Activated naive CD4-positive, alpha-beta T cell treated with anti-CD3 and anti-CD28 coated beads, Interleukin-2, amount 50 U/mL, for 16 hours (primary cell): Measurements from ENCODE around the gene TMEFF1.
A peak's percentile ranks its signal among the peaks of the same experiment; 100 is the strongest.
"Not testable (repeated sequence)": the region's sequence is repeated elsewhere in the genome, so short reads cannot be mapped to it uniquely, and the experiment has no call there.

Source experiments
- DNase-seq: peaks from one replicate; pipeline ENCODE4 v3.0.0-alpha.2; 2020

Gene TMEFF1

DNA sequence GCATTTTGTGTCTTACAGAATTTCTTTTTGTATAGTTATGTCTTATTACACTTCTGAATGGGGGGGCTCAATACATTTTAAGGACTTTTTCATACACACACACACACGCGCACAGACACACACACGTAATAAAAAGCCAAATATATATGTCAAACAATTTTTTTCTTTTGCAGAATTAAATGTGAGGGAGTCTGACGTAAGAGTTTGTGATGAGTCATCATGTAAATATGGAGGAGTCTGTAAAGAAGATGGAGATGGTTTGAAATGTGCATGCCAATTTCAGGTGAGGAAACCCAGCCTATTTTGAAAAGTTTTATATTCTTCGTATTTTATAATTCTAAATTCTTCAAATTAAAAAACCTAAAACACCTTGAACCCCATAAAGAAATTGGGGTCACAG lies 25.6 kb downstream of the TMEFF1 start:
- DNase-seq, result no peak

DNA sequence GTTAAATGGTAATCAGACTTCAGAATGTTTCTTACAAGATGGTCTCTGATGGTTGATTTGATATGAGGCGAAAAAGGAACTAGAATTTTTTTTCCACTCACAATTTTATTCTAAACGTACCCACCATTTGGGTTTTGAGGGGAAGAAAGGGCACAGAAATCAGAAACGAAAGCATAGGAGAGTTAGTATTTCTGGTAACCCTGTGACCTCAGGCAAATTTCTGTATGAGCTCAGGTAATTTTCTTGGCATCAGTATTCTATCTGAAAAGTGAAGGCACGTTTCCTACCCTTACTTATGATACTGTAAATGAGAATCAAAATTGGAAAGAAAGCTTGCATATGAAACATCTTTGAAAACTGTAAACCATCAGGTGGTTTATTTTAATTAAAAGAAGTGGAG lies 26.5 kb downstream of the TMEFF1 start:
- DNase-seq, result no peak

DNA sequence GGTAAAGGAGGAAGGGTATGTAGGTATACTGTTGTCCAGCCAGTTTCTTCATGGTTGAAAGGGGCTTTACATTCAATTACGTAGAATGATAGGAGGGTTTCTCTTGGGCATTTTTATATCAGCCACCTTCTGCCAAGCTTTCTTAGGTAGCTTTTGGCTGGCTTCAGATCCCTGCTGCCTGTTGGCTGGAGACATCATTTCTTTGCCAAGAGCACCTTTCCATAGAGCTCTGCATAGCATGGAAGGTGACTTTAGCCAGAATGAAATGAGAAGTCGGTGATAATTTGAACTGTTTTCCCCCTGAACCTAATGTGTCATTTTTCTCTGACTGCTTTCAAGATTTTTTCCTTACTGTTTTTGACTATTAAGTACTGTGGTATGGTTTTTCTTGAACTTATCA lies 26.9 kb downstream of the TMEFF1 start:
- DNase-seq, result no peak

DNA sequence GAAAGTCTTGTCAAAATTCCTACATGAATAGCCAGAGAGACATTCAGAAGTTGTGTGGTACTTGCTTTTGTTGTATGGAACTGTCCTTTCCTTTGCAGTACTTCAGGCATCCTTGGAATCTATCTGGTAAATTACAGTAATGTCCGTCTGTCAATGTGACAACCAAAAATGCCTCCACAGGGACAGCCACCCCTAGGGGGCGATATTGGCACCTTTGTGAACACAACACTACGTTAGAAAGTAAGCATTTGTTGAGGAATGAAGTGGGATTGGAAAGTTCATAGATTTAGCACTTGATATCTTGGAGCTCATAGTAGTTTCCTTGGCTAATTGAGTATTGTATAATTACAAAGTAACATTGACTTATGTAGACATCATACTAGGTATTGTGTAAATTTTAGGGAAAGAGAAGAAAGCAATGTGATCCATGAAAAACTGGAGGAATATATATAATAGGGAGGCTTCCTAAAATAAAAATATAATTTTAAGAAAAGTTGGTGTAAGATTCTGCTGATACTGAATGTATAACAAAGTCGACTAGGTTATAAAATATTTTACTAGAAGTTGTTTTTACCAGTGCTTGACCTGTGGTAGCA lies 32.7 kb downstream of the TMEFF1 start:
- DNase-seq, result peak; percentile 63

DNA sequence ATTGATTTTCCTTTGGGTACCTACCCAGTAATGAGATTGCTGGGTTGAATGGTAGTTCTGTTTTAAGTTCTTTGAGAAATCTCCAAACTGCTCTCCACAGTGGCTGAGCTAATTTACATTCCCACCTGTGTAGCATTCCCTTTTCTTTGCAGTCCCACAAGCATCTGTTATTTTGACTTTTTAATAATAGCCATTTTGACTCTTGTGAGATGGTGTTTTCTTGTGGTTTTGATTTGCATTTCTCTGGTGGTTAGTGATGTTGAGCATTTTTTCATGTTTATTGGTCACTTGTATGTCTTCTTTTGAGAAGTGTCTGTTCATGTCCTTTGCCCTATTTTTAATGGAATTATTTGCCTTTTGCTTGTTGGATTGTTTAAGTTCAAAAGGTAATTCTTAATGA lies 34.4 kb downstream of the TMEFF1 start:
- DNase-seq, result not testable (repeated sequence)

DNA sequence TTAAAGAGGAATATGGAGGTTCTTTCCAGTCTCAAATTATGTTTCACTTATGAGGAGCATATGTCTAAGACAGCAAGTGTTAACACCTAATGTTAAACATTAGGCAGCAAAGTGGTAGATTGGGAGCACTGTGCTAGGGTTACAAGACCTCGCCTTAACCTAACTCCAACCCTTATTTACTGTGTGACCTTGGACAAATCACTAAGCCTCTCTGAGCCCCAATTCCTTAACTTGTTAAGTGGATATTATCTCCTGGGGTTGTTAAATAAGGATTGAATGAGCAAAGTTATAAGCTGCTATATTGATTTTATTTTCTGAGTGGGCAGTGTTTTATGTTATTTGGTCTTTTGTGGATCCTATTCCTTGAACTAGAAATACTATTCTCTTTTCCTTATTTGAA lies 38.3 kb downstream of the TMEFF1 start:
- no peak for DNase-seq

DNA sequence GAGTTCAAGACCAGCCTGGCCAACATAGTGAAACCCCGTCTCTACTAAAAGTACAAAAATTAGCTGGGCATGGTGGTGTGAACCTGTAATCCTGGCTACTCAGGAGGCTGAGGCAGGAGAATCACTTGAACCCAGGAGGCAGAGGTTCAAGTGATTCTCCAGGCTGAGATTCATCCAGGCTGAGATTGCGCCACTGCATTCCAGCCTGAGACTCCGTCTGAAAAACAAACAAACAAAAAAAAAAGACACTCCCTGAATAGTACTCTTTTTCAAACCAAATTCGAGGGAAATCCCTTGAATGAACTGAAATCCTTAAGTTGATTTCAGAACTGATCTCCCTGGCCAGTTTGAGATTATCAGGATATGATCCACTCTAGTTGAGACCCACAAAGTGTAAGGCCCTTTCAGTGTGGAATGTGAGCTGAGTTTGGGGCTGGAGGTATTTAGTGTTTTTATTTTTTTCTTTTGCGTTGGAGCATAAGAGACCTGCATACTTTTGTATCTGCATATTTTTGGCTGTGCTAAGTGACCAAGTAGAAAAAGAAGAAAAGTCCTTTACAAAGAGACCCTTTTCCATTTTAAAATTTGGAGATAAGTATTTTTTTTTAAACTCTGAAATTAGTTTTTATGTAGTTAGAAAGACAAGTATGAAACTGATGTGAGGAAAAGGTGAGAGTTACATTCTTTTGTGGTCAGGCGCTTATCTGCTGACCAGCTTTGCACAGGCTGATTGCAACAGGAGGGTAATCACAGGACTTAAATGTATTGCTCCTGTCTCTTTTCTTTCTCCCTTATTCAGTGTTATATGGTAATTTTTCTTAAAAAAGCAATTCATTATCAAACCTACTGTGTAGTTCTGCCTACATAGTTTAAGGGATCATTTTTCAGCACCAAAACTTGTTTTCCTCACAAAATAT lies 42.9 kb downstream of the TMEFF1 start:
- no peak for DNase-seq

DNA sequence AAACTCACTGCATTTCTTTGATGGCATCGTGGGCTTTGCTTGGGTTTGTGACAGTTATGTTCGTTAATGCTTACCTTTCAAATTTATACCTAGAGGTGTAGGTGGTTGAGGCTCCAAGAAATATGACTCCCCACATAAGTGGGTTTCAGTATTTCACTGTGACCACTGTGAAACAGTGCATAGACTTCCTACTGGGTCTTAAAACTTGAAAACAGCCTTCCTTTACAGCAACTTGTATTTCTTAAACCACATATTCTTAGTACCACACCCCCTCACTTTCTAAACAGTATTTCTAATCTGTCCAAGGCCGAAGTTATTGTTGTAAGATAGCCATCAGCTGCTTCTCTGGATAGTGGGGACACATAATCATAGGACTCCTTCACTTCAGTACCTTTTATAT lies 48.3 kb downstream of the TMEFF1 start:
- no peak for DNase-seq

DNA sequence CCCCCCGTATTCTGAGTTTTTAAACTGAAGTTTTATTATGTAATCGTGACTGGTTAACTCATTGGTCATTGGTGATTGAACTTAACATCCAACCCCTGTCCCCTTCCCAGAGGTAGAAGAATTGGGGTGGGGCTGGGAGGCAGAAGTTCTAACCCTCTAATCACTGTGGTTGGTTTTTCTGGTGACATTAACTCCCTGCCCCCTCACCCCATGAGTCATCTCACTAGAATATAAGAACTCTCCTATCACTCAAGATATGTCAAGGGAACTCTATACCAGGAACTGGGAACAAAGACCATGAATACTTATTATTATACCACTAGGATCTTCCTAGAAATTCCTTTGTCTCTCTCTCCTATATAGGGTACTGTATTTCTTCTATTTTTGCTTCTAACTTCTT lies 52.6 kb downstream of the TMEFF1 start:
- DNase-seq, result no peak

DNA sequence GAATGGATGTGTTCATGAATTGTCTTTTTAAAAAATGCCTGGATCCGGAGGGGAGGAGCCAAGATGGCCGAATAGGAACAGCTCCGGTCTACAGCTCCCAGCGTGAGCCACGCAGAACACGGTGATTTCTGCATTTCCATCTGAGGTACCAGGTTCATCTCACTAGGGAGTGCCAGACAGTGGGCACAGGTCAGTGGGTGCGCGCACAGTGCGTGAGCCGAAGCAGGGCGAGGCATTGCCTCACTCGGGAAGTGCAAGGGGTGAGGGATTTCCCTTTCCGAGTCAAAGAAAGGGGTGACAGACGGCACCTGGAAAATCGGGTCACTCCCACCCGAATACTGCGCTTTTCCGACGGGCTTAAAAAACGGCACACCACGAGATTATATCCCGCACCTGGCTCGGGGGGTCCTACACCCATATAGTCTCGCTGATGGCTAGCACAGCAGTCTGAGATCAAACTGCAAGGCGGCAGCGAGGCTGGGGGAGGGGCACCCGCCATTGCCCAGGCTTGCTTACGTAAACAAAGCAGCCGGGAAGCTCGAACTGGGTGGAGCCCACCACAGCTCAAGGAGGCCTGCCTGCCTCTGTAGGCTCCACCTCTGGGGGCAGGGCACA lies 54.3 kb downstream of the TMEFF1 start:
- not testable (repeated sequence) for DNase-seq

DNA sequence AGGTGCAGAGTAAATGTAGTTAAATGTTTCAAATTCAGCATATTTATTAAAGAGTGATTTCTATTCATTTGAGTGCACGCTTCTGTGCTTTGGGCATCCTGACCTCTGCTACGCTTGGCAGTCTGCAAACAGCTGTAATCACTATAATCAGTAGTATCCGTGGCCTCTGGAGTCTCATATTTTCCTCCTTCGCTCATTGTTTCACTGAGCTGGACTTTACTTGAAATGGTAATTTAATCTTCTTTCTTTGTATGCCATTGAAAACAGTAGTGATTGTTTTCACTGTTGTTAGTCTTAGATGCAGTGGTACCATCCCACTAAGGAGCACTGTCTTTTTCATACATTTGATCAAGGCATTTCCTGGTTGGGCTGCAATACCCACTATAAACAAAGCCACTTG lies 61.5 kb downstream of the TMEFF1 start:
- DNase-seq, result no peak

DNA sequence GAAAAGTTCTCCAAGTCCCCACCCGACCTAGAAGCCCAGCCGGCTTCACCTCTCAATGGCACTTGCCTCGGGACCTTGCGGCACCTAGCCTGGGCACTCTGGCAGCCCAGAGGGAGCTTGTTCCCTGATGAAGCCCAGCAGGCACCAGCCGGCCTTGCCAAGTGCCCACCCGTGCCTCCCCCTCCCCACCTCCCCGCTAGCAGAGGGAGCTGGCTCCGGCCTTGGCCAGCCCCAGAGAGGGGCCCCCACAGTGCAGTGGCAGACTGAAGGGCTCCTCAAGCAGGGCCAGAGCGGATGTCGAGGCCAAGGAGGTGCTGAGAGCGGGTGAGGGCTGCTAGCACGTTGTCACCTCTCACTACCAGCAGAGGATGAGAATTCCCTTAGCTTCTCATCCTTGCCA lies 67.4 kb downstream of the TMEFF1 start:
- DNase-seq, result no peak

DNA sequence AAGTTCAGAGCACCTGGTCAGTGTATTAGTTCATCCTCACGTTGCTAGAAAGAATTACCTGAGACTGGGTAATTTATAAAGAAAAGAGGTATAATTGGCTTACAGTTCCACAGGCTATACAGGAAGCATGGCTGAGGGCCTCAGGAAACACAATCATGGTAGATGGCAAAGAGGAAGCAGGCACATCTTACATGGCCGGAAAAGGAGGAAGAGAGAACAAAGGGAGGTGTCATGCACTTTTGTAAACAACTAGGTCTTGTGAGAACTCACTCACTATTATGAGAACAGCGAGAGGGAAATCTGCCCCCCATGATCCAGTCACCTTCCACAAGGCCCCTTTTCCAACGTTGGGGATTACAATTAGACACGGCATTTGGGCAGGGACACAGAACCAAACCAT lies 76.1 kb downstream of the TMEFF1 start:
- DNase-seq, result no peak

DNA sequence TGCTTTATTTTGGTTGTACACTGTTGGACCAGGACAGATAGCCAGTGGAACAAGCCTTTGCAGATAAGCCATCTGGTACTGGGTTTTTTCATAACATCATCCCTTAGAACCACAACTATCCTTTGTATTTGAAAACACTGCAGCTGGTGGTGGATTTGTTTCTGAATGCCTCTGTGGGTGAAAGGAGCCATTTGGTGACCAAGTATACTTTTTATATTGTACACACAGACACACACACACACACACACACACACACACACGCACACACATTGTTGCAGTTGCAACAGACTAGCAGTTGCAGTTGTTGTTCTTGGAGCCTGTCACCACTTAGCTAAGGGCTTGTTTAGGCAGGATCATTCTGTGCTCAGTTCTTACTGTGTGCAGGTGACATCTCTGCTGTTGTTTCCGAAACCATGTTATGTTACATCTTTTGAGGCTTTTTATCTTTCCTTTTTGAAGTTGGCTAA lies 82.0 kb downstream of the TMEFF1 start:
- no peak for DNase-seq

DNA sequence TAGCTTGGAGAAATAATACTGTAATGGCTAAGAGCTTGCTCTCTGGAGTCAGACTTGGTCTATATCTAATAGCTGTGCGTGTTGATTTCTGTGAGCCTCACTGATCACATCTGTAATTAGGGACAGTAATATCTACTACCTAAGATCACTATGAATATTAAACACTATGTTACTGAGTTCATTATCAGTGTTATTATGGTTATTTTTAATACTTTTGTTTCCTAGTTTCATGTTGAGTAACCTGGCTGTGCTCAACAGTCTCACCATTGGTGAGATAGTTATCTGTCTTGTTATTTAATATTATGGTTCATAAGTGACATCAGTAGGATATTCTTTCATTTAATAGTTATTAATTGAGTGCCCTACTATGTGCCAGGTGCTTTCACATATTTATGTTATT lies 82.5 kb downstream of the TMEFF1 start:
- no peak for DNase-seq

DNA sequence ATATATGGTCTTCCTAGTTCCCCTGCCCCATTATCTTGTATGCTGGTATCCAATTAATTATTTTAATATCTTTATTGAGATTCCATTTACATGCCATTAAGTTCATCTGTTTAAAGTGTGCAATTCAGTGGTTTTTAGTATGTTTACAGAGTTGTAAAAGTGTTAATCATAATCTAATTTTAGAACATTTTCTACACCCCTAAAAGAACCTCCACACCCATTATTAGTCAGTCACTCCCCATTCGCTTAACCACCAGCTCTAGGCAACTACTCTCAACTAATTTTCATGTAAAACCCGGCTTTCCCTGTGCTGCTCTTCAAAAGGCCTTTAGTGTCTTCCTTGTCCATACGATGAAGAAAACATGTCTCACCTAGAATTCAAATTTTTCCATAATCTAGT lies 84.1 kb downstream of the TMEFF1 start:
- no peak for DNase-seq

DNA sequence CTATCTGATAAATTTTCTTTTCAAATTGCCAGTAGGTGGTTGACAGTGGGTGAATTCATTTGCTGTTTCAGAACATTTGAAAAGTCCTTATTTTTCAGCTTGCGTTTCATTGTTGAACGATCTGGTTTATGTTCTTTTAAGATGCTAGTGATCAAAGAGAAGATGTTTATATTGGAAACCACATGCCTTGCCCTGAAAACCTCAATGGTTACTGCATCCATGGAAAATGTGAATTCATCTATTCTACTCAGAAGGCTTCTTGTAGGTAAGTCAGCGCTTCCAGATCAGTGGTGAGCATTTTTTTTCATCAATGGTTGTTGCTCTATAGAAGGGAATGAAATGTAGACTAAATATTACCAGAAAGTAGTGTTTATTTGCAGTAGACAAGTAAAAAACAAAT lies 88.3 kb downstream of the TMEFF1 start:
- no peak for DNase-seq

DNA sequence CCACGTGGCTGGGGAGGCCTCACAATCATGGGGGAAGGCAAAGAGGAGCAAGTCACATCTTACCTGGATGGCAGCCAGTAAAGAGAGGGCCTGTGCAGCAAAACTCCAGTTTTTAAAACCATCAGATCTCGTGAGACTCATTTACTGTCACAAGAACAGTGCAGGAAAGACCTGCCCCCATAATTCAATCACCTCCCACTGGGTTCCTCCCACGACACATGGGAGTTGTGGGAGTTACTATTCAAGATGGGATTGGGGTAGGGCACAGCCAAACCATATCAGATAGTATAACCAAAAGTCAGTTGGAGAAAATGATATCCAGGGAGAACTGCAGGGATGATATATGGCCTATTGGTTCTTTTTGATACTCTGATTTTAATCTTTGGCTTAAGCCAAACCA lies 94.9 kb downstream of the TMEFF1 start:
- no peak for DNase-seq

DNA sequence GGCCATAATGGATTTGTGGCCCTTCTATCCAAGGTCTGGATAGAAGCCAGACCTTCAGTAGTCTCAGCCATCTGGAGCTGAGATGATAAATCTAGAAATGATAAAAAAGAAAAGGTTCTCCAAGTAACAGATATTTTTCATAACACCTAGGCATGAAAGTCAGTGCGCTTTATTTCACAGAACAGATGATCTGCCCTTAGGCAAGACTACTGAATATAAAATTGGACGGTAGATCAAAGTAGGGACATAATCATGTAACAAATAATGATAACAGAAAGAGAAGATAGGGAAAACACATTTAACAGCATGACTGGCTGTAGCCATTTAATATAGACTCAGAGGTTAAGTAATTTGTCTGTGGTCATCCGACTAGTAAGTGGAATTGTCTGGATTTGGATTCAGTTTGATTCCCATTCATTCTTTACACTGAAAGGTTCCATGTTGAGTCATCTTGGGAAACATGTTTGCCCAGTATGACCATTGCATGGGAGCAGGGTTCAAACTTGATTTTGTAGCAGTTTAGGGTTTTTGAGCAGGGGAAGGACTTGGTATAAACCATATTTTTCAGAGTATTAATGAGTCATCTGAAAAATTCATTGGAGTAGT lies 100.8 kb downstream of the TMEFF1 start:
- no peak for DNase-seq

DNA sequence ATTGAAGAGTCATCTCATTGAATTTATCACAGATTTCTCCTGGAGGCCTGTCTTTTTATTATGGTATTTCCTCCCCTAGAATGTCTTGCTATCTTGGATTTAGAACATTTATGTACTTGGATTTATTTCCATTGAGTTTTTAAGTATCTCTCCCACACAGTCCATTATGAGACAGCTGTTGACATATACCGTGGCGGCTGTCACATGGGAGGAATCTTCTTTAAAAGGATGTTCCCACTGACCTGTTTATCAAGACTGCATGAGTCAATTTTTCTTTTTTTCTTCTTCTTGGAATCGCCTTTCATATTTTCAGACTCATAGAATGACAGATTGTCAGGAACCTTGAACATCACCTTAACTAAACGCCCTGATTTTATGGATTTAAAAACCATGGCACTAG lies 102.1 kb downstream of the TMEFF1 start:
- DNase-seq, result no peak

DNA sequence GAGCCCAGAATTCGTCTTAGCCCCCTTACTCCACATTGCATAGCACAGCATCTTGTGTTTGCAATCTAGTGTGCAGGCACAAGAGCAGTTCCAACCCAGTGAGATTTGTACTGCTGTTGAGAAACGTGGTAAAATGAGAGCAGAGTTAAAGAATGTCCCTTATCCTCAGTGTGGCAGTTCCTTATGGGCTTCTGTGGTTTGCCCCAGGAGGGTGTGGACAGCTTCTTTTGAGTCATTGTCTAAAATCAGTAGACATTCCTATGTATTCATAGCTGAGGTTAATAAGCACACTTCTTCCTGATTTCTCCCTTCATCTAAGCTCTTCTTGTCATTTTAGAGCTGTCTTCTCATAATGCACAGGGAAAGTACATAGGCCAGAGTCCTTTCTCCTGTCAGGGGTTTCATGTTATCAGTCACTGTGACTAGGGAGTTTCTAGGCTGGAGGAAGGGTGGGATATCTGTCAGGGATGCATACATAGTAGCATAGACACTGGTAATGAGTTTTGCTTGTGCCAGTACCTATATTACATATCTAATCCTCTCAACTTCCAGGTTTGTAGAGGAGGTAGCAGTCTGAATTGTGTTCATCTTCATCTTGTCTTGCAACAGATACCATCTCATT lies 102.9 kb downstream of the TMEFF1 start:
- no peak for DNase-seq

DNA sequence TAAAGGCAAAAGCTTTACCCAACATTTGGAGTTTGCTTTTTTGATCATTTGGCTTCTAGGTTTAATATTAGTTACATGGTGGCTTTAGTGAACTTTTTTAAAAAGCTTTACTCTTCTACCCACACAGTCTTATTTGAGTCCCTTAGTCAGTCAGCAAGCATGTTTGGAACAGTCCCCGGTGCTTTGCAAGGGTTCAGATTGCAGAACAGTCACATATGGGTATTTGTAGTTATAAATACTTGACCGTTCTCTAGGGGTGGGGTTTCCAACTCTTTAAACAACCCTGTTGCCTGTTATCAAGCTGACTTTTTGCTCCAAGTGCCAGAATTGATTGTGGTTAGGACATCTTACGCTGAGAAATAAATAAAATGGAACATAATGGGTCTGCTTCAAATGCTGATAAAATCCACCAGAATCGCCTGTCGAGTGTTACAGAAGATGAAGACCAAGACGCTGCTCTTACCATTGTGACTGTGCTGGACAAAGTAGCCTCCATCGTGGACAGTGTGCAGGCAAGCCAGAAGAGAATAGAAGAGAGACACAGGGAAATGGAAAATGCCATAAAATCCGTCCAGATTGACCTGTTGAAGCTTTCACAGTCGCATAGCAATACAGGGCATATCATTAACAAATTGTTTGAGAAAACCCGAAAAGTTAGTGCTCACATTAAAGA lies 105.0 kb downstream of the TMEFF1 start, which contains the start of gene CAVIN4:
Gene CAVIN4 (plus strand): TSS at position 304 of the 673 bp plus-strand sequence. CDS start 65 bp downstream, at position 369.
- no peak for DNase-seq
